Esophagus squamous epithelium (tissue), 5 donors: ENCODE measurements around the gene OR2F2. TPM values are rescaled to one million over a fixed set of nuclear protein-coding genes. Genes with fewer than 3 reads are reported as not detected.

ENCODE experiments used
- DNase-seq: peaks from one replicate; lab custom pipeline; 2025; lab: John Stamatoyannopoulos, UW
- H3K27ac ChIP-seq, 4 donors: fragments of 200-600 bp; sonication (generic); one replicate each; pipeline ENCODE4 v1.5.1; 2016 to 2019; ENCODE audit warnings: mild to moderate bottlenecking in 1 of 4
- H3K27me3 ChIP-seq, 4 donors: fragments of 200-600 bp; sonication (generic); 1 replicate in 3 of 4; 2 replicates in 1 of 4; pipeline versions ENCODE4 v1.5.1 to v1.6.0; 2017 to 2021; ENCODE audit warnings: antibody characterized with exemption in 1 of 4
- H3K36me3 ChIP-seq, 3 donors: fragments of 200-600 bp; sonication (generic); one replicate each; pipeline ENCODE4 v1.5.1; 2016 to 2019
- H3K4me1 ChIP-seq, 3 donors: fragments of 200-600 bp; sonication (generic); one replicate each; pipeline ENCODE4 v1.5.1; 2017 to 2019
- H3K4me3 ChIP-seq, 4 donors: fragments of 200-600 bp; sonication (generic); 1 replicate in 3 of 4; 2 replicates in 1 of 4; pipeline ENCODE4 v1.5.1; 2016 to 2019; ENCODE audit warnings: mild to moderate bottlenecking in 2 of 4, moderate library complexity in 1 of 4
- H3K9me3 ChIP-seq, 3 donors: fragments of 200-600 bp; sonication (generic); one replicate each; pipeline ENCODE4 v1.5.1; 2016 to 2019
- POLR2A ChIP-seq, 4 donors: fragments of 450-650 bp; IDR thresholded peaks; one replicate each; pipeline ENCODE4 v1.6.1; 2017; ENCODE audit warnings: antibody characterized with exemption in 4 of 4, mild to moderate bottlenecking in 4 of 4, moderate library complexity in 3 of 4
- WGBS, 2 donors: methylation state at CpG; one replicate each; pipeline ENCODE4 v1.1.5; 2018; 5-methylcytosine and 5-hydroxymethylcytosine counted together
- intact Hi-C: fragments of 100-400 bp; cut with DNase I; formaldehyde crosslinking; loops from one replicate; pipeline ENCODE4 v1.15.0; 2022
- total RNA-seq, 4 donors: library from RNA; depleted of rRNA; stranded (reverse); fragments of >200 nt; gene quantifications; one replicate each; pipeline ENCODE4 v1.1.0, GENCODE V29; 2016
- TF ChIP-seq, protein P1 (sequence below), 6 experiments: fragments of 450-650 bp in 4 of 6; fragments of 200-600 bp in 2 of 6; sonication (generic) in 2 of 6; IDR thresholded peaks; one replicate each; pipeline ENCODE4 v1.5.1; 2016 to 2019; ENCODE audit warnings: antibody characterized with exemption in 6 of 6, mild to moderate bottlenecking in 4 of 6, moderate library complexity in 4 of 6
- donor health status: DM: yes; HTN: yes; CAD: no.

OR2F2 gene
- total RNA-seq, 4 donors from 2014 or later, result not detected

DNA sequence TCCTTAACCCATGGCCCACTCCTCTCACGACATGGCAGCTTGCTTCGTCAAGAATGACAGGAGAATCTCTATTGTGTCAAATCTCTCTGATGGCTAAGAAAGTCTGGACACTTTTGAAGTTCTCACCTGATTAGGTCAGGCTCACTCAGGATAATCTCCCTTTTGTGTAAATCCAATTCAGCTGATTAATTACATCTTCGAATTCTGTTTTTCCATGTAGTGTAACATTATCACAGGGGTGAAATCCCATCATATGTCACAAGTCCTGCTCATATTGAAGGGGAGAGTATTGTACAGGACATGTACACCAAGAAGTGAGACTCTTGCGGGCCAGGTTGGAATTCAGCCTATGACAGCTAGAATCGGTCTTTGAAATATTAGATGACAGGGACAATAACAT lies 48.9 kb downstream of the OR2F2 start:
- H3K9me3 ChIP-seq, result no peaks in the 10 kb centered on the region
- intact Hi-C loops, result no loop called here
- DNase-seq, result no peak
- no peak overlapping the region for H3K27ac ChIP-seq
- TF ChIP-seq, protein P1, sequence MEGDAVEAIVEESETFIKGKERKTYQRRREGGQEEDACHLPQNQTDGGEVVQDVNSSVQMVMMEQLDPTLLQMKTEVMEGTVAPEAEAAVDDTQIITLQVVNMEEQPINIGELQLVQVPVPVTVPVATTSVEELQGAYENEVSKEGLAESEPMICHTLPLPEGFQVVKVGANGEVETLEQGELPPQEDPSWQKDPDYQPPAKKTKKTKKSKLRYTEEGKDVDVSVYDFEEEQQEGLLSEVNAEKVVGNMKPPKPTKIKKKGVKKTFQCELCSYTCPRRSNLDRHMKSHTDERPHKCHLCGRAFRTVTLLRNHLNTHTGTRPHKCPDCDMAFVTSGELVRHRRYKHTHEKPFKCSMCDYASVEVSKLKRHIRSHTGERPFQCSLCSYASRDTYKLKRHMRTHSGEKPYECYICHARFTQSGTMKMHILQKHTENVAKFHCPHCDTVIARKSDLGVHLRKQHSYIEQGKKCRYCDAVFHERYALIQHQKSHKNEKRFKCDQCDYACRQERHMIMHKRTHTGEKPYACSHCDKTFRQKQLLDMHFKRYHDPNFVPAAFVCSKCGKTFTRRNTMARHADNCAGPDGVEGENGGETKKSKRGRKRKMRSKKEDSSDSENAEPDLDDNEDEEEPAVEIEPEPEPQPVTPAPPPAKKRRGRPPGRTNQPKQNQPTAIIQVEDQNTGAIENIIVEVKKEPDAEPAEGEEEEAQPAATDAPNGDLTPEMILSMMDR (IDR thresholded peaks at IDR 0.05), result no peak
- TF ChIP-seq POLR2A (IDR thresholded peaks at IDR 0.05), result no peak
- H3K27me3 ChIP-seq, result no peaks in the 10 kb centered on the region
- H3K4me3 ChIP-seq, result no peak overlapping the region
- WGBS, 2 donors, result 82 to 89% methylated on average over 5 of the region's 5 CpGs
- H3K4me1 ChIP-seq, result peaks cover 0 to 1% (median 0%) of the 10 kb centered on the region in 3 donors
- no peaks in the 10 kb centered on the region for H3K36me3 ChIP-seq

Other genes with a start within 250 kb of the OR2F2 start
- gene CTAGE6, start 177.5 kb upstream of the OR2F2 start, total RNA-seq, result 1 to 10 TPM in 1 of 4 donors, under 1 TPM in 2, not detected in 1; 0.57 to 1.5 (median 0.80) TPM
- gene TCAF1, start 33.1 kb upstream of the OR2F2 start, total RNA-seq, result 10 to 100 TPM in 2 of 4 donors, 1 to 10 TPM in 2; 8.1 to 25.4 (median 13.2) TPM
- gene OR2F1, start 19.6 kb downstream of the OR2F2 start, total RNA-seq, result not detected
- not detected for gene OR6B1, start 65.1 kb downstream of the OR2F2 start, total RNA-seq
- not detected for gene OR2A5, start 113.7 kb downstream of the OR2F2 start, total RNA-seq
- not detected for gene OR2A25, start 134.6 kb downstream of the OR2F2 start, total RNA-seq
- not detected for gene OR2A12, start 151.0 kb downstream of the OR2F2 start, total RNA-seq
- not detected for gene OR2A2, start 174.3 kb downstream of the OR2F2 start, total RNA-seq
- gene OR2A14, start 187.9 kb downstream of the OR2F2 start, total RNA-seq, result not detected
- 1 to 10 TPM; 1.5 to 8.6 (median 3.9) TPM for gene CTAGE4, start 248.2 kb downstream of the OR2F2 start, total RNA-seq